ENCODE data around the gene SREK1IP1.
"Not testable (repeated sequence)": the region's sequence is repeated elsewhere in the genome, so short reads cannot be mapped to it uniquely, and the experiment has no call there.

The SREK1IP1 gene

GRCh38 chr5:64749385-64749784, 19.1 kb downstream of the SREK1IP1 start:
- Histone ChIP-seq H3K36me3 (ENCODE audit: insufficient read depth, low read length) (peaks cover 13% of the 10 kb centered on the region), H3K4me1 (ENCODE audit: insufficient read depth, low read length) (no peaks in the 10 kb centered on the region)

GRCh38 chr5:64746446-64746845, 22.0 kb downstream of the SREK1IP1 start:
- H3K4me3 ChIP-seq (ENCODE audit: low read length) = no peak overlapping the region
- H3K4me1 ChIP-seq (ENCODE audit: insufficient read depth, low read length) = no peaks in the 10 kb centered on the region
- no peak overlapping the region for H2AFZ ChIP-seq (ENCODE audit: low read depth, low read length)
- no peaks in the 10 kb centered on the region for H3K9me3 ChIP-seq (ENCODE audit: low read length)
- H3K36me3 ChIP-seq (ENCODE audit: insufficient read depth, low read length) = peaks cover 5% of the 10 kb centered on the region
- no peaks in the 10 kb centered on the region for H3K27me3 ChIP-seq (ENCODE audit: insufficient read depth, low read length)

More at GRCh38 chr5:64749385-64749784, 19.1 kb downstream of the SREK1IP1 start:
- H2AFZ ChIP-seq (ENCODE audit: low read depth, low read length) = no peak overlapping the region
- no peaks in the 10 kb centered on the region for H3K9me3 ChIP-seq (ENCODE audit: low read length)
- H3K4me3 ChIP-seq (ENCODE audit: low read length) = no peak overlapping the region
- H3K27me3 ChIP-seq (ENCODE audit: insufficient read depth, low read length) = no peaks in the 10 kb centered on the region

GRCh38 chr5:64744914-64745313, 23.6 kb downstream of the SREK1IP1 start:
- Histone ChIP-seq H3K4me1 (ENCODE audit: insufficient read depth, low read length) (no peaks in the 10 kb centered on the region), H3K4me3 (ENCODE audit: low read length) (no peak overlapping the region), H2AFZ (ENCODE audit: low read depth, low read length) (no peak overlapping the region), H3K27me3 (ENCODE audit: insufficient read depth, low read length) (no peaks in the 10 kb centered on the region), H3K36me3 (ENCODE audit: insufficient read depth, low read length) (peaks cover 14% of the 10 kb centered on the region), H3K9me3 (ENCODE audit: low read length) (no peaks in the 10 kb centered on the region)

- H3K9me3 ChIP-seq (ENCODE audit: low read length) = no peaks in the 10 kb centered on the region
- peaks cover 29% of the 10 kb centered on the region for H3K36me3 ChIP-seq (ENCODE audit: insufficient read depth, low read length)
- H3K4me1 ChIP-seq (ENCODE audit: insufficient read depth, low read length) = no peaks in the 10 kb centered on the region
- H3K27me3 ChIP-seq (ENCODE audit: insufficient read depth, low read length) = no peaks in the 10 kb centered on the region
- H2AFZ ChIP-seq (ENCODE audit: low read depth, low read length) = no peak overlapping the region
- no peak overlapping the region for H3K4me3 ChIP-seq (ENCODE audit: low read length)
Measured at GRCh38 chr5:64742821-64743220, 25.7 kb downstream of the SREK1IP1 start.

GRCh38 chr5:64742411-64742810, 26.1 kb downstream of the SREK1IP1 start:
- peaks cover 29% of the 10 kb centered on the region for H3K36me3 ChIP-seq (ENCODE audit: insufficient read depth, low read length)
- no peak overlapping the region for H3K4me3 ChIP-seq (ENCODE audit: low read length)
- no peaks in the 10 kb centered on the region for H3K9me3 ChIP-seq (ENCODE audit: low read length)
- no peaks in the 10 kb centered on the region for H3K4me1 ChIP-seq (ENCODE audit: insufficient read depth, low read length)
- H3K27me3 ChIP-seq (ENCODE audit: insufficient read depth, low read length) = no peaks in the 10 kb centered on the region
- H2AFZ ChIP-seq (ENCODE audit: low read depth, low read length) = no peak overlapping the region

GRCh38 chr5:64727150-64727549, 41.3 kb downstream of the SREK1IP1 start:
- Histone ChIP-seq H3K4me1 (ENCODE audit: insufficient read depth, low read length) (no peaks in the 10 kb centered on the region), H3K36me3 (ENCODE audit: insufficient read depth, low read length) (peaks cover 57% of the 10 kb centered on the region), H3K4me3 (ENCODE audit: low read length) (no peak overlapping the region), H2AFZ (ENCODE audit: low read depth, low read length) (no peak overlapping the region), H3K9me3 (ENCODE audit: low read length) (no peaks in the 10 kb centered on the region), H3K27me3 (ENCODE audit: insufficient read depth, low read length) (no peaks in the 10 kb centered on the region)

GRCh38 chr5:64722588-64722987, 45.9 kb downstream of the SREK1IP1 start:
- Histone ChIP-seq H3K4me3 (ENCODE audit: low read length) (no peak overlapping the region), H3K4me1 (ENCODE audit: insufficient read depth, low read length) (no peaks in the 10 kb centered on the region), H2AFZ (ENCODE audit: low read depth, low read length) (no peak overlapping the region), H3K36me3 (ENCODE audit: insufficient read depth, low read length) (peaks cover 45% of the 10 kb centered on the region), H3K27me3 (ENCODE audit: insufficient read depth, low read length) (no peaks in the 10 kb centered on the region), H3K9me3 (ENCODE audit: low read length) (no peaks in the 10 kb centered on the region)

- not testable (repeated sequence) for H3K36me3 ChIP-seq (ENCODE audit: insufficient read depth, low read length); H2AFZ ChIP-seq (ENCODE audit: low read depth, low read length); H3K27me3 ChIP-seq (ENCODE audit: insufficient read depth, low read length); H3K9me3 ChIP-seq (ENCODE audit: low read length); H3K4me3 ChIP-seq (ENCODE audit: low read length); H3K4me1 ChIP-seq (ENCODE audit: insufficient read depth, low read length)
Measured at GRCh38 chr5:64714495-64714894, 54.0 kb downstream of the SREK1IP1 start.

- no peaks in the 10 kb centered on the region for H3K36me3 ChIP-seq (ENCODE audit: insufficient read depth, low read length)
- no peaks in the 10 kb centered on the region for H3K27me3 ChIP-seq (ENCODE audit: insufficient read depth, low read length)
- H3K4me1 ChIP-seq (ENCODE audit: insufficient read depth, low read length) = no peaks in the 10 kb centered on the region
- H3K4me3 ChIP-seq (ENCODE audit: low read length) = no peak overlapping the region
- H3K9me3 ChIP-seq (ENCODE audit: low read length) = no peaks in the 10 kb centered on the region
- H2AFZ ChIP-seq (ENCODE audit: low read depth, low read length) = no peak overlapping the region
Measured at GRCh38 chr5:64707191-64707590, 61.3 kb downstream of the SREK1IP1 start.

GRCh38 chr5:64706074-64706473, 62.4 kb downstream of the SREK1IP1 start:
- H3K9me3 ChIP-seq (ENCODE audit: low read length); H3K4me1 ChIP-seq (ENCODE audit: insufficient read depth, low read length); H3K4me3 ChIP-seq (ENCODE audit: low read length); H3K27me3 ChIP-seq (ENCODE audit: insufficient read depth, low read length); H3K36me3 ChIP-seq (ENCODE audit: insufficient read depth, low read length); H2AFZ ChIP-seq (ENCODE audit: low read depth, low read length): not testable (repeated sequence)

GRCh38 chr5:64700765-64701164, 67.7 kb downstream of the SREK1IP1 start:
- Histone ChIP-seq H3K4me1 (ENCODE audit: insufficient read depth, low read length) (no peaks in the 10 kb centered on the region), H3K27me3 (ENCODE audit: insufficient read depth, low read length) (no peaks in the 10 kb centered on the region), H3K36me3 (ENCODE audit: insufficient read depth, low read length) (no peaks in the 10 kb centered on the region), H2AFZ (ENCODE audit: low read depth, low read length) (no peak overlapping the region), H3K9me3 (ENCODE audit: low read length) (no peaks in the 10 kb centered on the region), H3K4me3 (ENCODE audit: low read length) (no peak overlapping the region)

- H3K4me1 ChIP-seq (ENCODE audit: insufficient read depth, low read length); H3K9me3 ChIP-seq (ENCODE audit: low read length); H3K36me3 ChIP-seq (ENCODE audit: insufficient read depth, low read length); H3K4me3 ChIP-seq (ENCODE audit: low read length); H2AFZ ChIP-seq (ENCODE audit: low read depth, low read length): not testable (repeated sequence)
- H3K27me3 ChIP-seq (ENCODE audit: insufficient read depth, low read length) = peaks cover 17% of the 10 kb centered on the region
Measured at GRCh38 chr5:64696414-64696813, 72.1 kb downstream of the SREK1IP1 start.

- H3K9me3 ChIP-seq (ENCODE audit: low read length) = no peaks in the 10 kb centered on the region
- H3K27me3 ChIP-seq (ENCODE audit: insufficient read depth, low read length) = peaks cover 43% of the 10 kb centered on the region
- no peak overlapping the region for H2AFZ ChIP-seq (ENCODE audit: low read depth, low read length)
- no peaks in the 10 kb centered on the region for H3K36me3 ChIP-seq (ENCODE audit: insufficient read depth, low read length)
- peaks cover 10% of the 10 kb centered on the region for H3K4me1 ChIP-seq (ENCODE audit: insufficient read depth, low read length)
- H3K4me3 ChIP-seq (ENCODE audit: low read length) = no peak overlapping the region
Measured at GRCh38 chr5:64693636-64694035, 74.9 kb downstream of the SREK1IP1 start.

- no peaks in the 10 kb centered on the region for H3K9me3 ChIP-seq (ENCODE audit: low read length)
- H3K4me3 ChIP-seq (ENCODE audit: low read length) = no peak overlapping the region
- H3K27me3 ChIP-seq (ENCODE audit: insufficient read depth, low read length) = peaks cover 65% of the 10 kb centered on the region
- H3K4me1 ChIP-seq (ENCODE audit: insufficient read depth, low read length) = peaks cover 10% of the 10 kb centered on the region
- H2AFZ ChIP-seq (ENCODE audit: low read depth, low read length) = peak overlapping the region; percentile 100
- H3K36me3 ChIP-seq (ENCODE audit: insufficient read depth, low read length) = no peaks in the 10 kb centered on the region
Measured at GRCh38 chr5:64691291-64691690, 77.2 kb downstream of the SREK1IP1 start.
